Heart left ventricle (tissue), 13 donors: ENCODE measurements around the gene CWC27.

Experiments used
- POLR2A ChIP-seq, 2 donors: fragments of 450-650 bp; IDR thresholded peaks; one replicate each; pipeline ENCODE4 v1.6.1; 2017; ENCODE audit warnings: antibody characterized with exemption in 2 of 2, mild to moderate bottlenecking in 2 of 2, moderate library complexity in 2 of 2
- TF ChIP-seq, protein P1 (sequence below), 12 donors: fragments of 200-600 bp; sonication (generic) in 4 of 12; IDR thresholded peaks; one replicate each; pipeline versions ENCODE4 v1.5.0 to v1.8.0; 2018 to 2022; ENCODE audit warnings: antibody characterized with exemption in 12 of 12, mild to moderate bottlenecking in 5 of 12
- donor health status: ischemic (EF 13 %, LVEDD 7.1; RV severe dilation, severe dysfunction).
- donor health status: DM: no; HTN: yes; CAD: no.
- donor health status: DM: no; HTN: no; CAD: no.
- donor health status: ischemic (EF 25% LVEDD 6.9; RV normal size, moderate dysfunction).
- donor health status: ischemic (EF 25% LVEDD 5.7; RV mildly dilated, moderate dysfunction).
- donor health status: ischemic (EF 35%, LVEDD 5.7; RV mildly dilated, moderate dysfunction).
- donor health status: nonischemic (EF 11% LVEDD 7.7; RV severe dilation, severe dysfunction).
- donor health status: DM: yes; HTN: yes; CAD: no.
- donor health status: PGD.
- donor health status: ischemic (EF 29% LVEDD 5.4; RV normal size, mild dysfunction).
- donor health status: nonischemic (EF 23%, LVEDD 6.1; RV moderate dilation, normal function).

DNA sequence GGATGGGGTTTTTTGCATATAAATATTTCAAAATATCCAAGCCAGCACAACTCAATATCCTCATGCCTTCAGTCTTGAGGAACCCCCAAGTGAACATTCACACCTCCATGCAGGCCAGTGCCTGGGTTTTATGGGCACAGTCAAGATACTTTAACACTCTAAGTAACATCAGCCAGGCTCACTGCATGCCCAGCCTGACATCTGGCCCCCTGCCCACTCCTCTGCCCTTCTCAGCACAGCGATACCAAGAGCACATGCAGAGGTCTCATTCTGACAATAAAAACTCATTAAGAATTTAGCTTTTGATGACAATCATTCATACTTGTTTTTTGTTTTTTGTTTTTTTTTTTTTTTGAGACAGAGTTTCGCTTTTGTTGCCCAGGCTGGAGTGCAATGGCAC lies 250.0 kb downstream of the CWC27 start:
- TF ChIP-seq, protein P1, sequence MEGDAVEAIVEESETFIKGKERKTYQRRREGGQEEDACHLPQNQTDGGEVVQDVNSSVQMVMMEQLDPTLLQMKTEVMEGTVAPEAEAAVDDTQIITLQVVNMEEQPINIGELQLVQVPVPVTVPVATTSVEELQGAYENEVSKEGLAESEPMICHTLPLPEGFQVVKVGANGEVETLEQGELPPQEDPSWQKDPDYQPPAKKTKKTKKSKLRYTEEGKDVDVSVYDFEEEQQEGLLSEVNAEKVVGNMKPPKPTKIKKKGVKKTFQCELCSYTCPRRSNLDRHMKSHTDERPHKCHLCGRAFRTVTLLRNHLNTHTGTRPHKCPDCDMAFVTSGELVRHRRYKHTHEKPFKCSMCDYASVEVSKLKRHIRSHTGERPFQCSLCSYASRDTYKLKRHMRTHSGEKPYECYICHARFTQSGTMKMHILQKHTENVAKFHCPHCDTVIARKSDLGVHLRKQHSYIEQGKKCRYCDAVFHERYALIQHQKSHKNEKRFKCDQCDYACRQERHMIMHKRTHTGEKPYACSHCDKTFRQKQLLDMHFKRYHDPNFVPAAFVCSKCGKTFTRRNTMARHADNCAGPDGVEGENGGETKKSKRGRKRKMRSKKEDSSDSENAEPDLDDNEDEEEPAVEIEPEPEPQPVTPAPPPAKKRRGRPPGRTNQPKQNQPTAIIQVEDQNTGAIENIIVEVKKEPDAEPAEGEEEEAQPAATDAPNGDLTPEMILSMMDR (IDR thresholded peaks at IDR 0.05), result no peak
- TF ChIP-seq POLR2A (IDR thresholded peaks at IDR 0.05), result no peak
